ENCODE data around the gene ALG8. TPM values are rescaled to one million over a fixed set of nuclear protein-coding genes. Genes with fewer than 3 reads are reported as not detected.

ALG8 gene
- total and polyA plus RNA-seq, 4 experiments from 2014 or later: 27.6 to 66.9 (median 39.4) TPM

DNA sequence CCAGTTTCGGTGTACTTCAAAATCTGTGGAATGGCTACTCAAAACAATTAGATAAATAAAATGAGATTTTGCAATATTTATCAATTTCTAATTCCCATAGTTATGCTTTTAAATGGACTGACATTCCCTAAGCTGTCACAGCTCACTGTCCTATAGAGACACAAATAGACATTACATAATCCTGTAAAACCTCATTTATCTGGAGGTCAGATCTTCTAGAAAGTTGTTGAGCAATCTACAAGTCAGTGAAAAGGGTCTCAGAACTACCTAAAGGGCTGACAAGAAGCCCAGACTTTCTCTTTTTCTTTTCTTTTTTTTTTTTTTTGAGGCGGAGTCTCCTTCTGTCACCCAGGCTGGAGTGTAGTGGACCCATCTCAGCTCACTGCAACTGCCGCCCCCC, 12.0 kb downstream of the ALG8 start:
- CTCF ChIA-PET (ENCODE audit: partially characterized antibody): no interaction called here
- intact Hi-C loops (cut with micrococcal nuclease): no loop called here
- no peaks in the 10 kb centered on the region for H3K27me3 ChIP-seq (ENCODE audit: insufficient read depth, low read length)
- POLR2A ChIA-PET (ENCODE audit: partially characterized antibody): no interaction called here
- Mint-ChIP-seq H3K27ac (no peak overlapping the region), H3K4me3 (no peak overlapping the region), H3K27me3 (no peaks in the 10 kb centered on the region), H3K9me3 (no peaks in the 10 kb centered on the region), H3K36me3 (peaks cover 7 to 17% of the 10 kb centered on the region in 2 donors), H3K4me1 (peaks cover 4 to 7% (median 5%) of the 10 kb centered on the region in 4 donors)
- H3K4me1 ChIP-seq (ENCODE audit: insufficient read depth, low read length): no peaks in the 10 kb centered on the region
- DNase-seq: no peak
- no peak overlapping the region for H3K4me3 ChIP-seq (ENCODE audit: low read length in 2 of 2)
- peaks cover 4% of the 10 kb centered on the region for H3K36me3 ChIP-seq (ENCODE audit: insufficient read depth, low read length)
- H3K9me3 ChIP-seq (ENCODE audit: control insufficient read depth in 1 of 2, low read length in 2 of 2): no peaks in the 10 kb centered on the region
- no peak overlapping the region for H3K27ac ChIP-seq (ENCODE audit: low read depth, low read length)

DNA sequence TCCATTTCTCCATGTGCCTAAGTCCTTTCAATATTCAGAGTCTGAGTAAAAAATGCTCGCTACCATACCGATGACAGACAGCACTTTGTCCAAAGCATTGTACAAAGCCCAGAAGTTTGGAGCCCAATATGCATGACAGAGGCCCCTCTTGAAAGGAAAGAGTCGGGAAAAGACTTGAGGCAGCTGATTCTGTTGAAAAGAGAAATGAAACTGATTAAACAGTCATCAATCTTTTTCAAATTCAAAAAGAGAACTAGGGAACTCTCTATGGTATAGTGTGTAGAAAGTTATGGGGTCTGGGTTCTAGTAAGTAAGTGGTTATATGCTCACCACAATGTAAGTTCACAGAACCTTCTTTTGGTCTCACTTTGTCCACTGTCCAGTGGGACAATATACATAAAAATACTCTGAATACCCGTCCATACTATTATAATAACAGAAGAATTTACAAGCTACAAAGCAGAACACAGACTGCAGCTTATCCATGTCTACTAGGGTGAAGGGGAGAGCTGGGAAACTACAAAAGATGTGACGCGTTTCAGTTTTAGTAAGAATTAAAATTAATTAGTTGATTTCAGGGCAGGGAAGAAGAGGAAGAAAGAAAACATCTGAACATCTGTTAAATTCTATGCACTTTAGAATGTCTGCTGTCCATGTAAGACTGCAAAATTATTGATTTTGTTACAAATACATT, 26.7 kb downstream of the ALG8 start:
- no peaks in the 10 kb centered on the region for H3K9me3 ChIP-seq (ENCODE audit: control insufficient read depth in 1 of 2, low read length in 2 of 2)
- CTCF ChIA-PET (ENCODE audit: partially characterized antibody): no interaction called here
- H3K27me3 Mint-ChIP-seq: no peaks in the 10 kb centered on the region
- no peak overlapping the region for H3K4me3 ChIP-seq (ENCODE audit: low read length in 2 of 2)
- no peaks in the 10 kb centered on the region for H3K4me1 ChIP-seq (ENCODE audit: insufficient read depth, low read length)
- H3K36me3 Mint-ChIP-seq: peaks cover 41 to 47% of the 10 kb centered on the region in 2 donors
- no peak overlapping the region for H3K27ac Mint-ChIP-seq
- intact Hi-C loops (cut with micrococcal nuclease): no loop called here
- no peak for DNase-seq
- no peak overlapping the region for H3K27ac ChIP-seq (ENCODE audit: low read depth, low read length)
- no peaks in the 10 kb centered on the region for H3K4me1 Mint-ChIP-seq
- H3K4me3 Mint-ChIP-seq: no peak overlapping the region
- POLR2A ChIA-PET (ENCODE audit: partially characterized antibody): no interaction called here
- H3K27me3 ChIP-seq (ENCODE audit: insufficient read depth, low read length): no peaks in the 10 kb centered on the region
- no peaks in the 10 kb centered on the region for H3K9me3 Mint-ChIP-seq
- peaks cover 10% of the 10 kb centered on the region for H3K36me3 ChIP-seq (ENCODE audit: insufficient read depth, low read length)

DNA sequence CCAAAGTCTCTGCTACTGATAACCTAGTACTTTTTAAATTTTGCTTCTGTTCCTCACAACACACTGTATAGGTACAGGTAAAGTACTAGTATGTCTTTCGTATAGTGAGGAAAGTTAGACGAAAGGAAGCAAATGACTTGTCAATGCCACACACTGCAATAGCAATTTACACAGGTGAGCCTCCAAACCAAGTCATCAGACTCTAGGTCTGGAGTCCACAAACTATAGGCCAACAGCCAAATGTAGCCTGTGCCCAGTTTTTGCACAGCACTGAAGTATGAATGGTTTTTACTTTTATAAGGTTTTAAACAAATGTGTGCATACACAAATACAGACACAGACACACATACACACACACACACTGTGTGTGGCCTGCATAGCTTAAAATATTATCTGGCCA, 28.1 kb downstream of the ALG8 start:
- Mint-ChIP-seq H3K4me3 (no peak overlapping the region), H3K4me1 (no peaks in the 10 kb centered on the region), H3K9me3 (no peaks in the 10 kb centered on the region), H3K36me3 (peaks cover 38 to 48% of the 10 kb centered on the region in 2 donors), H3K27ac (peak overlapping the region in 1 of 7 donors; percentile 1), H3K27me3 (no peaks in the 10 kb centered on the region)
- Histone ChIP-seq H3K36me3 (ENCODE audit: insufficient read depth, low read length) (peaks cover 10% of the 10 kb centered on the region), H3K27me3 (ENCODE audit: insufficient read depth, low read length) (no peaks in the 10 kb centered on the region), H3K27ac (ENCODE audit: low read depth, low read length) (no peak overlapping the region), H3K4me3 (ENCODE audit: low read length in 2 of 2) (no peak overlapping the region), H3K9me3 (ENCODE audit: control insufficient read depth in 1 of 2, low read length in 2 of 2) (no peaks in the 10 kb centered on the region), H3K4me1 (ENCODE audit: insufficient read depth, low read length) (no peaks in the 10 kb centered on the region)
- no peak for DNase-seq
- ChIA-PET CTCF (ENCODE audit: partially characterized antibody) (no interaction called here), POLR2A (ENCODE audit: partially characterized antibody) (no interaction called here)
- intact Hi-C loops (cut with micrococcal nuclease): no loop called here

DNA sequence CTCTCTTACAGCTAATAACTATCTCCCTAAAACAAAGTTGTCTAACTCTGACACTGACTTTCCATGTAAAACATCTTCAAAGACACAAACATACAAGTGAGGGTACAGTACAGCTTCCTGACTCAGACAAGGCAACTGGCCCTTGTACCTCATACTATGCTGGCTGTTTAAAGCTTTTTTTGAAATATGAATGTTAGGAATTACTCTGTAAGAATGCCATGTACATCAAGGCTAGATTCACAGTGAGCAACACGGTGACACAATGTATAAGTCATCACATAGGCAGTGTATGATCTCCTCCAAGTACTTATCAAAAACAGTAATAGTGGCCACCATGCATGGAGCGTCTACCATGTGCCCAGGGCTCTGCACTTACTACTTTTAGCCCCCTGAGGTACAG, 28.6 kb downstream of the ALG8 start:
- Mint-ChIP-seq H3K27me3 (no peaks in the 10 kb centered on the region), H3K27ac (peak overlapping the region in 2 of 7 donors; percentile 1 to 38), H3K4me1 (no peaks in the 10 kb centered on the region), H3K9me3 (no peaks in the 10 kb centered on the region), H3K36me3 (peaks cover 39 to 50% of the 10 kb centered on the region in 2 donors), H3K4me3 (no peak overlapping the region)
- intact Hi-C loops (cut with micrococcal nuclease): no loop called here
- H3K27me3 ChIP-seq (ENCODE audit: insufficient read depth, low read length): no peaks in the 10 kb centered on the region
- H3K36me3 ChIP-seq (ENCODE audit: insufficient read depth, low read length): peaks cover 10% of the 10 kb centered on the region
- DNase-seq: no peak
- no peak overlapping the region for H3K27ac ChIP-seq (ENCODE audit: low read depth, low read length)
- no peaks in the 10 kb centered on the region for H3K9me3 ChIP-seq (ENCODE audit: control insufficient read depth in 1 of 2, low read length in 2 of 2)
- ChIA-PET CTCF (ENCODE audit: partially characterized antibody) (no interaction called here), POLR2A (ENCODE audit: partially characterized antibody) (no interaction called here)
- H3K4me1 ChIP-seq (ENCODE audit: insufficient read depth, low read length): no peaks in the 10 kb centered on the region
- no peak overlapping the region for H3K4me3 ChIP-seq (ENCODE audit: low read length in 2 of 2)

DNA sequence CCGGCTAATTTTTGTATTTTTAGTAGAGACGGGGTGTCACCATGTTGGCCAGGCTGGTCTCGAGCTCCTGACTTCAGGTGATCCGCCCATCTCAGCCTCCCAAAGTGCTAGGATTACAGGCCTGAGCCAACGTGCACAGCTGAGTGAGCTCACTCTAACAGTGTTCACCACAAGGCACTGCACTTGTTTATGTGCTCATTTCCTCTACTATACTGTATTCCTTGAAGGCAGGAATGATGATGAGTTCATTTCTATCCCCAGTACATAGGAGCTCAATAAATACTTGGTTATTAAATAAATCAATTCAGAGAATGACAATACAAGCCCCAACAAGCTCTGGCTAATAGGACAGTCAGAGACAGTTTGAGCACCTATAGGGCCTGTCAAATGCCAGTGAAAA, 29.1 kb downstream of the ALG8 start:
- ChIA-PET POLR2A (ENCODE audit: partially characterized antibody) (interaction anchor here (1.0 kb wide), 1 partner anchor 31 kb away, joined by 4 read pairs; the partner anchor contains the start of gene NDUFC2), CTCF (ENCODE audit: partially characterized antibody) (no interaction called here)
- no peak for DNase-seq
- Mint-ChIP-seq H3K36me3 (peaks cover 39 to 51% of the 10 kb centered on the region in 2 donors), H3K9me3 (no peaks in the 10 kb centered on the region), H3K27me3 (no peaks in the 10 kb centered on the region), H3K4me1 (no peaks in the 10 kb centered on the region), H3K27ac (no peak overlapping the region), H3K4me3 (no peak overlapping the region)
- intact Hi-C loops (cut with micrococcal nuclease): no loop called here
- Histone ChIP-seq H3K9me3 (ENCODE audit: control insufficient read depth in 1 of 2, low read length in 2 of 2) (no peaks in the 10 kb centered on the region), H3K27me3 (ENCODE audit: insufficient read depth, low read length) (no peaks in the 10 kb centered on the region), H3K36me3 (ENCODE audit: insufficient read depth, low read length) (peaks cover 10% of the 10 kb centered on the region), H3K4me1 (ENCODE audit: insufficient read depth, low read length) (no peaks in the 10 kb centered on the region), H3K4me3 (ENCODE audit: low read length in 2 of 2) (no peak overlapping the region), H3K27ac (ENCODE audit: low read depth, low read length) (no peak overlapping the region)

DNA sequence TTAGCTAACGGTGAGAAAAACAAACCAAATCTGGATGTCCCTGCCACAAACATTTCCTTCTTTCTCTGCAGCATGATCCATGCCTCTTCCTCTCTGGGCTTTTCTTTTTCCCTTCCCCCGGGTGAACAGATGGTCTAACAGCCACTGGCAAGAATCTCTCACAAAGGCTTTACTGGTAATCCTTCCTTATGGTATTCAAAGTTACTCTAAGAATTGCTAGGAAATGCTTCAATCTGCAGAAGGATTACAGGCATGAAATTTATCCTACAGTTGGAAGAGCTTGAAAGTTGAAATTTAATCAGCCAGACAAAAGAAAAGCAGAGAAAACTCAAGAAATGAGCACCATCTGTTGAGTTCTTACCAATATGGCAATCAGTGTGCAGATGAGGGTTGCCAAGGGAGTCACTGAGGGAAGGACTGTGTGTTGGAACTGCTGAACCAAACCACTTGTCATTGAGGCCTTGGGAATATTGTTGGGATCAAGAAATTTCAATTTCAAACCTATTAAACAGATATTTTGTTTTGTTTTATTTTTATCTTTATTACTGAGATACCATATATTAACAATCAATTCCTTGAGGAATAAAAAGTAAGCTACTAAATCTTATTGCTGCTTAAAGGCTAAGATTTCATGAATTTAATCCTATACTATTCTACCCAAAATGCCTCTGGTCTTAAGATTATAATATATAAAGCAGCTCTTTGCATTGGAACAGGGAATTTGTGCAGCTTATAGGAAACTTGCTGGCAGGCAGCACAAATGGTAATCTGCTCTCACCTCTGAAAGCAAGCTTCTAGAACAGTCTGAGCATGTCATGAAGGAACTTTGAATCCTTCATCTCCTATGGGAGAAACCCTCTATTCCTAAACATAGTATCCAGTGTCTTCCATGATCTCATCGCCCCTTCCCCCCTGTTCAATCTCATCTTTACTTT, 30.1 kb downstream of the ALG8 start:
- intact Hi-C loops (cut with micrococcal nuclease): no loop called here
- H3K27ac Mint-ChIP-seq: peak overlapping the region in 2 of 7 donors; percentile 23 to 27
- POLR2A ChIA-PET (ENCODE audit: partially characterized antibody): interaction anchor here (1.0 kb wide), 1 partner anchor 30 kb away, joined by 4 read pairs; the partner anchor contains the start of gene NDUFC2

DNA sequence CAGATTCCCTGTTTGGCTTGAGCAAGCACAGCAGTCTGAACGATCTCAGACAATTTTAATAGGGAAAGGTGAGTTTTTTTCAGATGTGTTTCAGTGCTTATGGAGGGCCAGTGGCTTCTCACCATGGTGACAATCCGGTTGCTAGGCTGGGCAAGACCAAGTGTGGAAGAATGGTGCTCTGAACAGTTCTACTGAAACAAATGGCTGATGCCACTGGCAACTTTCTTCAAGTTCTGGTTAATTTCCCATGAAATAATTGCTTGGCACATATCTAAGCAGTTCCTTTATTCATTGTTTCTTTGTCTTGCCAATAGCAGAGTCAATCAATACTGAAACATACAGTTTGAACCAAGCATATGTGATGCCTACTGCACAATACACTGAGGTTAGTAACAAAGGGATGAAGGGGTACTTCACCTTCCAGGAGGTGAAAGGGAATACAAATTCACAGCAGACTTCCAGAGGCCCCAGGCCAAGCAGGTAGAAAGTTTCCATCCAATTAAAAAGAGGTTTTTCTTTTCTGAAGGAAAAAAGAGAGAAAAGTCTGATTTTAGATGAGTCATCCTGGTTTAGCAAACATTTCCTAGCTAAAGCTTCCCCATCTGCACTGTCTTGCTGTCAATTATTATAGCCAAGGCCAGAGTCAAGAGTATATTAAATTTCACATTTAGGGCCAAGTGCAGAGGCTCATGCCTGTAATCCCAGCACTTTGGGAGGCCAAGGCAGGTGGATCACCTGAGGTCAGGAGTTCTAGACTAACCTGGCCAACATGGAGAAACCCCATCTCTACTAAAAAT, 38.6 kb downstream of the ALG8 start:
- Mint-ChIP-seq H3K36me3 (peaks cover 35% of the 10 kb centered on the region in 2 donors), H3K27me3 (no peaks in the 10 kb centered on the region), H3K4me3 (no peak overlapping the region), H3K27ac (no peak overlapping the region), H3K4me1 (no peaks in the 10 kb centered on the region), H3K9me3 (peaks cover 0 to 2% (median 0%) of the 10 kb centered on the region in 8 donors)
- no peak overlapping the region for H3K27ac ChIP-seq (ENCODE audit: low read depth, low read length)
- no peaks in the 10 kb centered on the region for H3K27me3 ChIP-seq (ENCODE audit: insufficient read depth, low read length)
- intact Hi-C loops (cut with micrococcal nuclease): no loop called here
- no peaks in the 10 kb centered on the region for H3K4me1 ChIP-seq (ENCODE audit: insufficient read depth, low read length)
- ChIA-PET CTCF (ENCODE audit: partially characterized antibody) (no interaction called here), POLR2A (ENCODE audit: partially characterized antibody) (no interaction called here)
- no peak for DNase-seq
- peaks cover 17% of the 10 kb centered on the region for H3K36me3 ChIP-seq (ENCODE audit: insufficient read depth, low read length)
- no peaks in the 10 kb centered on the region for H3K9me3 ChIP-seq (ENCODE audit: control insufficient read depth in 1 of 2, low read length in 2 of 2)
- H3K4me3 ChIP-seq (ENCODE audit: low read length in 2 of 2): no peak overlapping the region

More for the DNA sequence above, 30.1 kb downstream of the ALG8 start:
- H3K4me1 Mint-ChIP-seq: no peaks in the 10 kb centered on the region
- Histone ChIP-seq H3K36me3 (ENCODE audit: insufficient read depth, low read length) (peaks cover 10% of the 10 kb centered on the region), H3K9me3 (ENCODE audit: control insufficient read depth in 1 of 2, low read length in 2 of 2) (no peaks in the 10 kb centered on the region), H3K27ac (ENCODE audit: low read depth, low read length) (no peak overlapping the region), H3K4me1 (ENCODE audit: insufficient read depth, low read length) (no peaks in the 10 kb centered on the region), H3K4me3 (ENCODE audit: low read length in 2 of 2) (no peak overlapping the region), H3K27me3 (ENCODE audit: insufficient read depth, low read length) (no peaks in the 10 kb centered on the region)
- peaks cover 41 to 50% of the 10 kb centered on the region in 2 donors for H3K36me3 Mint-ChIP-seq
- CTCF ChIA-PET (ENCODE audit: partially characterized antibody): interaction anchor here (0.6 kb wide), 1 partner anchor 18 kb away, joined by 3 read pairs; no protein-coding TSS in a partner anchor
- H3K4me3 Mint-ChIP-seq: no peak overlapping the region
- H3K27me3 Mint-ChIP-seq: no peaks in the 10 kb centered on the region
- DNase-seq: no peak
- no peaks in the 10 kb centered on the region for H3K9me3 Mint-ChIP-seq

Measured in CD4-positive, alpha-beta memory T cell (primary cell).